ENCODE measurements around the gene CST7. TPM values are rescaled to one million over a fixed set of nuclear protein-coding genes. Genes with fewer than 3 reads are reported as not detected.

CST7 gene
- total RNA-seq, 2 experiments from 2014 or later = 10.7 to 14.0 TPM

DNA sequence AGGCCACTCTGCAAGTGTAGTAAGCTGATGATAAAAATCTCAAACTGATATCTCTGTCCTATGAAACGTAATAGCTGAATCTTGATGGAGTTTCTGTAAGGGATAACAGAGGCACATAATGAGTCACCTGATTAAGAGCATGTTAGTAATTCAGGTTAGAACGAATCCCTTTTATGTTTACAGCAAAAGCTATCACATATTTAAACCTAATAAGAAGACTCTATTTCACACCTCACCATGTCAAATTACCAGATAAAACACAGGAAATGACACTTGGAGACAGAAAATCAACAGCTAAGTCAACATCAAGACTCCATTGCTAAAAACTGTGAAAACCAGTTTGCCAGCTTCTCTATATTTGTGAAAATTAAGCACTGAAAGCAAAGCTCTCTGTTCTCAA lies 11.8 kb downstream of the CST7 start:
- Mint-ChIP-seq H3K36me3 (ENCODE audit: low read depth) (peaks cover 36% of the 10 kb centered on the region), H3K27me3 (no peaks in the 10 kb centered on the region), H3K9me3 (ENCODE audit: low read depth) (no peaks in the 10 kb centered on the region), H3K4me3 (no peak overlapping the region), H3K27ac (peak overlapping the region; percentile 42), H3K4me1 (peaks cover 13% of the 10 kb centered on the region)
- ChIA-PET POLR2A (no interaction called here), CTCF (no interaction called here)
- ATAC-seq (peak; percentile 16), DNase-seq (no peak)
- intact Hi-C loops (cut with DNase I, micrococcal nuclease) = no loop called here

DNA sequence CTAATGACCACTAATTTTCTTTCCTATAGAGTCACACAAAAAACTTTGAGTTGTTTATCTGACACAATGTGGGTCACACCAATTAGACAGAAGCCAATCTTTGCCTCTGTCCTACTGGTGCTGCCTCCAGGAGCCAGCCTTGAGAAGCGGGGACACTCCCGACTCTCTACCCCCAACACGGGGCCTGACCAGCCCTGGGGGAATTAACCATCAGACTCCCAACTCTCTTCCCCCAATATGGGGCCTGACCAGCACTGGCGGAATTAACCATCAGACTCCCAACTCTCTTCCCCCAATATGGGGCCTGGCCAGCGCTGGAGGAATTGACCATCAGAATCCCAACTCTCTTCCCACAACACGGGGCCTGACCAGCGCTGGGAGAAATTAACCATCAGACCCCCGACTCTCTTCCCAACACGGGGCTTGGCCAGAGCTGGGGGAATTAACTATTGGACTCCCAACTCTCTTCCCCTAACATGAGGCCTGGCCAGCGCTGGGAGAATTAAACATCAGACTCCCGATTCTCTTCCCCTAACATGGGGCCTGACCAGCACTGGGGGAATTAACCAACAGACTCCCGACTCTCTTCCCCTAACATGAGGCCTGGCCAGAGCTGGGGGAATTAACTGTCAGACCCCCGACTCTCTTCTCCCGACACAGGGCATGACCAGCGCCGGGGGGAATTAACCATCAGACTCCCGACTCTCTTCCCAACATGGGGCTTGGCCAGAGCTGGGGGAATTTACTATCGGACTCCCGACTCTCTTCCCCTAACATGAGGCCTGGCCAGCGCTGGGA lies 12.5 kb downstream of the CST7 start:
- ATAC-seq (no peak), DNase-seq (no peak)
- Mint-ChIP-seq H3K4me3 (no peak overlapping the region), H3K36me3 (ENCODE audit: low read depth) (peaks cover 38% of the 10 kb centered on the region), H3K27ac (no peak overlapping the region), H3K27me3 (no peaks in the 10 kb centered on the region), H3K9me3 (ENCODE audit: low read depth) (no peaks in the 10 kb centered on the region), H3K4me1 (peaks cover 13% of the 10 kb centered on the region)
- CTCF ChIA-PET = interaction anchor here (1.3 kb wide), 1 partner anchor 9 kb away, joined by 3 read pairs; no protein-coding TSS in a partner anchor
- intact Hi-C loops (cut with DNase I, micrococcal nuclease) = no loop called here
- POLR2A ChIA-PET = no interaction called here

DNA sequence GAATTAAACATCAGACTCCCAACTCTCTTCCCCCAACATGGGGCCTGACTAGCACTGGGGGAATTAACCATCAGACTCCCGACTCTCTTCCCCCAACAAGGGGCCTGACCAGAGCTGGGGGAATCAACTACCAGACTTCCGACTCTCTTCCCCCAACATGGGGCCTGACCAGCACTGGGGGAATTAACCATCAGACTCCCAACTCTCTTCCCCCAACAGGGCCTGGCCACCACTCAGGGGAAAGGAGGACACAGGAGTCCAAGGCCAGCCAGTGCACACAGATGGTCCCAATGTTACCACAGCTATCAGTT lies 13.1 kb downstream of the CST7 start:
- ChIA-PET CTCF (interaction anchor here (1.3 kb wide), 1 partner anchor 9 kb away, joined by 3 read pairs; no protein-coding TSS in a partner anchor), POLR2A (no interaction called here)
- Mint-ChIP-seq H3K36me3 (ENCODE audit: low read depth) (peaks cover 38% of the 10 kb centered on the region), H3K27ac (no peak overlapping the region), H3K9me3 (ENCODE audit: low read depth) (no peaks in the 10 kb centered on the region), H3K4me3 (no peak overlapping the region), H3K4me1 (peaks cover 13% of the 10 kb centered on the region), H3K27me3 (no peaks in the 10 kb centered on the region)
- ATAC-seq = no peak
- intact Hi-C loops (cut with DNase I, micrococcal nuclease) = no loop called here
- no peak for DNase-seq

DNA sequence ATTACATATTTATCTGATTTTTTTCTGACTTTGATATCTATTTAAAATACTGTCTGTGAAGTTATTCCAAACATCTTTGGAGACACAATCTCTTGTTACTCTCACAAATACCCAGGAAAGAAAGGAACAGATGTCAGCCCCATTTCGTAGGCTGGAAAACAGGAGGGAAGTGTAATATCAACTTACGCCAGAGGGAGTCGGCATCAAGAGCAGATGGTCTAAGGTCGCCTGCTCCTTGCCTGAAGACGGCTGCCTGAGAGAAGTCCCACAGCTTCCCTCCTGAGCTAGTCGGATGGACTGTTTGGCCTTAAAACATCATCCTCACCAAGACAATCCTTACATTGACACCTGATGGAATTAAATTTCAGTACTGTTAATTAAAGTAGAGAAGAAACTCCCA lies 13.4 kb downstream of the CST7 start:
- Mint-ChIP-seq H3K4me1 (peaks cover 13% of the 10 kb centered on the region), H3K36me3 (ENCODE audit: low read depth) (peaks cover 41% of the 10 kb centered on the region), H3K27ac (no peak overlapping the region), H3K9me3 (ENCODE audit: low read depth) (no peaks in the 10 kb centered on the region), H3K4me3 (no peak overlapping the region), H3K27me3 (no peaks in the 10 kb centered on the region)
- CTCF ChIA-PET = interaction anchor here (1.3 kb wide), 1 partner anchor 9 kb away, joined by 3 read pairs; no protein-coding TSS in a partner anchor
- intact Hi-C loops (cut with DNase I, micrococcal nuclease) = no loop called here
- ATAC-seq = no peak
- POLR2A ChIA-PET = no interaction called here
- no peak for DNase-seq

DNA sequence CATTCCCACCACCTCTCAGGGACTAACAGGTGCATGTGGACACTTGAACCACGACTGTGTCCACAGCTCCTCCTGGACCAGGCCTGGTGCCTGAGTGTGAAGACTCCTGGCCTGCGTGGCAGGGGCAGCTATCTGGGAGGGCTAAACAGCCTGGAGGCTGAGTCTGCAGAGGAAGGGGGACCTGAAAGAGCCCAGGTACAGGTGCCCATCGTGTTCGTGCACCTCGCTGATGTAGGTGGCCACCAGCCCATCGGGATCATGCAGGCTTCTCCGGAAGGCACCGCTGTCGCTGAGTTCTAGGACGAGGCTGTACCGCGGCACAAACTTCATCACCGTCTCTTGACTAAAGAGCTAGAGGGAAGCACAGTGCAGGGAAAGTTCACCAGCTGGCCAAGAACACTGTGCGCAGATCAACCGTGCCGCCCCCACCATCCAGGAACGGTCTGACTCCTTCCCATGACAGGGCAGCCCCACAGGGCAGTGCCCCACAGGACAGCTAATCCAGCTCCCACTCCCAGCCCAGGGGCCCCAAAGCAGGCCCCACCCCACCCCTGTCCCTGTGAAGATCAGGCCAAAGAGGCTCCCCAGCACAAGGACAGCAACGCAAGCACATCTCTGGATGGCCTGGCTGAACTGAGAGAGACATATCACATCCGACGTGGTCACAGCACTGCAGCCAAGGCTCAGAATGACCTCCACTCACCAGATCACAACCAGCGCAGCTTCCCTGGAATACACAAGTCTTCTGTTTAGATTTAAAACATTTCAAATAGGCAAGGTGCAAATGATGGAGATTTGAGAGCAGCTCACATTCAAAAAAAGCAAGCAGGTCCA lies 14.8 kb downstream of the CST7 start:
- Mint-ChIP-seq H3K27ac (peak overlapping the region; percentile 63), H3K27me3 (no peaks in the 10 kb centered on the region)
- POLR2A ChIA-PET = no interaction called here

DNA sequence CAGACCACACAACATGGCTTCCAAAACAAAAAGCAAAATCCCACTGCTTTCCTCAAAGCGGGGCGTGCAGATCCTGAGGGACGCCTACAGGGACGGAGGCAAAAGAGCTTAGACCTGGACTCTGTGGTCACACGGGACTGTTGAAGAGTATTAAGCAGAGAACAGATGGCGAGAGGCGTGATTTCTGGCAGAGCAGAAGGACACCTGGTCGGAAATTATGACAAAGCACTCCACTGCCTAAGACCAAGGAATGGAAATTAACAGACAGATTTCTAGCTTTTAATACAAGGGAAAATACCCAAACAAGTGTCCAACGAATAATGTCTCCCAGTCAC lies 15.4 kb downstream of the CST7 start:
- ChIA-PET CTCF (interaction anchor here (1.7 kb wide), 1 partner anchor 10 kb away, joined by 4 read pairs; no protein-coding TSS in a partner anchor), POLR2A (no interaction called here)
- intact Hi-C loops (cut with DNase I, micrococcal nuclease) = no loop called here
- Mint-ChIP-seq H3K4me3 (no peak overlapping the region), H3K27me3 (no peaks in the 10 kb centered on the region), H3K36me3 (ENCODE audit: low read depth) (peaks cover 51% of the 10 kb centered on the region), H3K4me1 (peaks cover 13% of the 10 kb centered on the region), H3K27ac (peak overlapping the region; percentile 63), H3K9me3 (ENCODE audit: low read depth) (no peaks in the 10 kb centered on the region)
- no peak for ATAC-seq
- no peak for DNase-seq

More for the DNA sequence above, 14.8 kb downstream of the CST7 start:
- DNase-seq (no peak), ATAC-seq (no peak)
- H3K4me3 Mint-ChIP-seq = no peak overlapping the region
- peaks cover 47% of the 10 kb centered on the region for H3K36me3 Mint-ChIP-seq (ENCODE audit: low read depth)
- H3K9me3 Mint-ChIP-seq (ENCODE audit: low read depth) = no peaks in the 10 kb centered on the region
- peaks cover 13% of the 10 kb centered on the region for H3K4me1 Mint-ChIP-seq
- CTCF ChIA-PET = interaction anchor here (1.7 kb wide), 1 partner anchor 9 kb away, joined by 4 read pairs; no protein-coding TSS in a partner anchor
- intact Hi-C loops (cut with DNase I, micrococcal nuclease) = no loop called here

DNA sequence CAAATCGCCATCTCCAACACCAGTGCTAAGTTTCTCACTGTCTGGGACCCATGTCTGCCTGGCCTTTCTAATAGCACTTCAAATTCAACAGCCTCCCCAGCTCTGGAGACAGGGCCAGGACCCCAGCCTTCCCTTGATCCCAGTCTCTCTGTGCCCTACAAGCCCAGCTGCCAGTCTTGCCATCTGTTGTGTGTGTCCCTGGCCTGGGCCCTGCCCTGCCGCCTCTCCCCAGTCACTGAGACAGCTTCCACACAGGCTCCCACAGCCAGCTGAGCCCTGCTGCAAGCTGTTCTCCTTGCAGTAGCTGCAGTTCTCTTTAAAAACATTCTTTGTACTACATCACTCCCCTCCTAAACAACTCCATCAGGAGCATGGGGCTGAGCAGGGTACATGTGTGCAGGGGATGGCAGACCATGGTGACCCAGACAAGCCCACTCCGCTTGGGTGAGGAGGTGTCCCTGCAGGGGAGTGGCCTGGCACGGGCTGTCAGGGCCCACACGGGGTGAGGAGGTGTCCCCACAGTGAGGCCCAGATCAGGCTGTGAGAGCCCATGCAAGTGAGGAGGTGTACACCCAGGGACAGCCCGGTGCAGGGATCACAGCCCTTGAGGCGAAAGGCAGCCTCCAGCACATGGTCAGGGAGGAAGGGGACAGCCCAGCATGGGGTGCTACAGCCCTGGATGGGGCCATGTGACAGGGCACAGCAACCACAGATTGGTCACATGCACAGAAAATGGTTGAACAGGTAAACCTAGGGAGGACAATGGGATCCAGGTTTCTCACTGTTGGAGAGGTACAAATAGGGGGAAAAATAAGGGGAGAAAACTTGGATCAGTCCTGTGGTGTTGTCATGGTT lies 16.2 kb downstream of the CST7 start:
- POLR2A ChIA-PET = no interaction called here

DNA sequence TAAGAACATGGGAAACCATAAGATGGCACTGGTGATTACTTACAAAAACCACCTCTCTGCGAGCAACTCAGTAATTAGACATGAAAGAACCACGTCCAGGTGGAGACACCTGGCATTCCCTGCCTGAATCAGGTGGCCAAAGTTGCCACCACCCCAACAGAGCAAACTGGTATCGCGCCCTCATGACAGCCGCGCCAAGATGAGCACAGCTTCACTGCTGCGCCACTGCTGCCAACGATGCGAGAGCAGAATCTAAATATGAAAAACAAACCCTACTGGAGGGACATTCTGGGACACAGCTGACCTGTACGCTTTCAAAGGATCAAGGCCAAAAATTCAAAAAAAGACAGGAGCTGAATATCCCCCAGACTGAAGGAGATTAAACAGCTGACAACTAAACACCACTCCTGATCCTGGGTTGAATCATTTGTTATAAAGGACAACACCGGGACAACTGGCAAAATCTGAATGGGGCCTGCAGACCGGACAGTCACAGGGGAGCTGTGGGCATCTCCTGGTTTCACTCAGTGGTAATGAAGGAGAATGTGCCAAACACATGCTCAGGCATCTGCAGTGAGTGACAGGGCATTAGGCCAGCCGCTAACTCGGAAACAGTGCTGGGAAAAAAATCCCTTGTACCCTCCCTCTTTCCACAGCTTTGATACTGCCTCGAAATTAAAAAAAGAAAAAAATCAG lies 17.4 kb downstream of the CST7 start:
- Mint-ChIP-seq H3K27me3 (no peaks in the 10 kb centered on the region), H3K4me3 (no peak overlapping the region), H3K9me3 (ENCODE audit: low read depth) (no peaks in the 10 kb centered on the region), H3K4me1 (peaks cover 11% of the 10 kb centered on the region), H3K36me3 (ENCODE audit: low read depth) (peaks cover 58% of the 10 kb centered on the region), H3K27ac (no peak overlapping the region)
- ATAC-seq = no peak
- intact Hi-C loops (cut with DNase I, micrococcal nuclease) = no loop called here
- POLR2A ChIA-PET = no interaction called here
- DNase-seq = no peak
- CTCF ChIA-PET = no interaction called here

More for the DNA sequence above, 16.2 kb downstream of the CST7 start:
- H3K27ac Mint-ChIP-seq = peak overlapping the region; percentile 63
- intact Hi-C loops (cut with DNase I, micrococcal nuclease) = no loop called here
- peaks cover 13% of the 10 kb centered on the region for H3K4me1 Mint-ChIP-seq
- ATAC-seq = no peak
- H3K27me3 Mint-ChIP-seq = no peaks in the 10 kb centered on the region
- CTCF ChIA-PET = interaction anchor here (1.7 kb wide), 1 partner anchor 11 kb away, joined by 4 read pairs; no protein-coding TSS in a partner anchor
- H3K9me3 Mint-ChIP-seq (ENCODE audit: low read depth) = no peaks in the 10 kb centered on the region
- H3K4me3 Mint-ChIP-seq = no peak overlapping the region
- no peak for DNase-seq
- peaks cover 57% of the 10 kb centered on the region for H3K36me3 Mint-ChIP-seq (ENCODE audit: low read depth)

DNA sequence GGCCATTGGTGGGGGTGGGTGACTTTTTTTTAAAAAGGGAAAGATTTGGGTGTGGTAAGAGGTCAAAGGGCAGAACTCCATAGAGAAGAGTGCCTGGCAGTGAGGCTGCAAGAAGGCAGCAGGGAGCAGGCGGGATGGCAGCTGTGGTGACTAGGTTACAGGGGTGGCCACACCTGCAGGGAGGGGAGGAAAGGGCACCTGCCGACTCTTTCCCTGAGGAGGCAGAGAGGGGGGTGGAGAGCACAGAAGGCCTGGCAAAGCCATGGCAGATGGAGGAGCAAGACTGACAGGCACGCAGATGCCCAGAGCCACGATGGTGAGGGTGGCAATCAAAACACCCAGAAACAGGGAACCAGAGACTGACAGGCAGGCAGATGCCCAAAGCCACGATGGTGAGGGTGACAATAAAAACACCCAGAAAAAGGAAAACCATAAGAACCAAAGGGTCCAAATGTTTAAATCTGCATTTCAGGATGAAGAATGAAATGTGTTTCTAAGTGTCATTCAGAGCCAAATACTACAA lies 19.3 kb downstream of the CST7 start:
- DNase-seq (no peak), ATAC-seq (no peak)
- ChIA-PET CTCF (no interaction called here), POLR2A (no interaction called here)
- H3K4me1 Mint-ChIP-seq = peaks cover 11% of the 10 kb centered on the region
- H3K36me3 Mint-ChIP-seq (ENCODE audit: low read depth) = peaks cover 53% of the 10 kb centered on the region
- no peaks in the 10 kb centered on the region for H3K9me3 Mint-ChIP-seq (ENCODE audit: low read depth)
- intact Hi-C loops (cut with DNase I, micrococcal nuclease) = no loop called here
- no peak overlapping the region for H3K4me3 Mint-ChIP-seq
- no peaks in the 10 kb centered on the region for H3K27me3 Mint-ChIP-seq
- peak overlapping the region; percentile 43 for H3K27ac Mint-ChIP-seq

DNA sequence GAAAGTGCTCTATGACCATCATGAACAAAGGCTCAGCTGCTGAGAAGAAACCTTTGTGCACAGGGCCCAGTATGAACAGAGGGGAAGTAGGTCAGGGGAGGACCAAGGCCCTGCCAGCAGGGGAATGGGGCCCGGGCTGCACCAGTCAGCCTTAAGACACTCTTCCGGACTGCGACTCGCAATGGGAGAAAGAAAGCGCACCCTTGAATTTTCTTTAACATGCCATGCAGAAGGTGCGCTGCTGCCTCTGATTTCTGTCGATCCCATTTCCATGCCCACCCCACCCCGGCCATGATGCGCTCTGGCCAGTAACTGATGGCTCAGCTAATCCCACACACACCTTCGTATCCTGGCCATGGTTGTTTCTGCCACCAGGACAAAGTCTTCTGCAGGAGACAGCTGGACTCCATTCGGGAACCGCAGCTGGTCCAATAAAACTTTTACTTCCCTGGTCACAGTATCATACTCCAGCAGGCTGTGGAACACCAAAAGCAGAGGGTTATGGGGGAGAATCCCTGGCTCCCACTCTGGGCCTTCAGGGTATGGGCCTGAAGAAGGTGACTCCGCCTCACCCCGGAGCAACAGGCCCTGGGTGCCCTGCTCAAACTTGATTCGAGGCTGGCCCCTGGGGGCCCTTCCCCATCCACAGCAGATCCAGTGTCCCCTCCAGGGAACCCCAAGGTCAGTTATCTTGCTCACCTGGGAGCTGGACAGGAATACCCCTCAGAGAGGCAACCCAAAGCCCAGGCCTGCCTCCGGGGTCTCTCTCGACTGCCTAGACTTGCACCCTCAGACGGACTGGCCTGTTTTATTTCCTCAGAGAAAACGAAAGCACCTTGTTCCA lies 20.3 kb downstream of the CST7 start:
- ChIA-PET POLR2A (no interaction called here), CTCF (no interaction called here)
- intact Hi-C loops (cut with DNase I, micrococcal nuclease) = no loop called here
- H3K27me3 Mint-ChIP-seq = no peaks in the 10 kb centered on the region
- H3K4me3 Mint-ChIP-seq = no peak overlapping the region
- DNase-seq = no peak
- H3K9me3 Mint-ChIP-seq (ENCODE audit: low read depth) = no peaks in the 10 kb centered on the region
- no peak overlapping the region for H3K27ac Mint-ChIP-seq
- H3K36me3 Mint-ChIP-seq (ENCODE audit: low read depth) = peaks cover 51% of the 10 kb centered on the region
- no peak for ATAC-seq
- peaks cover 8% of the 10 kb centered on the region for H3K4me1 Mint-ChIP-seq
